HFFc6 (cell line): ENCODE results near the gene POTEF. TPM values are rescaled to one million over a fixed set of nuclear protein-coding genes. Genes with fewer than 3 reads are reported as not detected.
A peak's percentile ranks its signal among the peaks of the same experiment; 100 is the strongest.
"Not testable (repeated sequence)": the region's sequence is repeated elsewhere in the genome, so short reads cannot be mapped to it uniquely, and the experiment has no call there.

ENCODE experiments used
- DNase-seq: peaks from one replicate; pipeline ENCODE4 v3.0.0-alpha.2; 2018
- H3K27ac Mint-ChIP-seq: 2 replicates; pipeline ENCODE4 v1.8.0; 2020; ENCODE audit warnings: mild to moderate bottlenecking, mixed read lengths
- H3K27me3 Mint-ChIP-seq: 2 replicates; pipeline ENCODE4 v1.8.0; 2021; ENCODE audit warnings: mild to moderate bottlenecking, moderate library complexity, mixed read lengths; ENCODE audit not compliant: insufficient read depth
- H3K36me3 Mint-ChIP-seq: 2 replicates; pipeline ENCODE4 v1.8.0; 2021; ENCODE audit warnings: low read depth, mixed read lengths
- H3K4me1 Mint-ChIP-seq: 2 replicates; pipeline ENCODE4 v1.8.0; 2020; ENCODE audit warnings: low read depth, mixed read lengths
- H3K4me3 Mint-ChIP-seq: 2 replicates; pipeline ENCODE4 v1.8.0; 2020; ENCODE audit warnings: mild to moderate bottlenecking, moderate library complexity, mixed read lengths
- H3K9me3 Mint-ChIP-seq: 2 replicates; pipeline ENCODE4 v1.8.0; 2020; ENCODE audit warnings: mild to moderate bottlenecking, mixed read lengths
- CTCF ChIP-seq: fragments of 200-600 bp; sonication (generic); IDR thresholded peaks from 2 replicates; pipeline ENCODE4 v1.5.0; 2021; ENCODE audit warnings: antibody characterized with exemption, mild to moderate bottlenecking
- total RNA-seq, 6 experiments: library from RNA; stranded (reverse); fragmentation: NEBNext Ultra II Directional; extraction: Animal tissue kit (Norgen Biotek cat#: 25700); gene quantifications; 2 replicates in 1 of 6; 3 replicates in 5 of 6; pipeline ENCODE4 v1.2.3, GENCODE V29; 2021

The POTEF gene
- total RNA-seq, 6 experiments from 2014 or later = not detected

DNA sequence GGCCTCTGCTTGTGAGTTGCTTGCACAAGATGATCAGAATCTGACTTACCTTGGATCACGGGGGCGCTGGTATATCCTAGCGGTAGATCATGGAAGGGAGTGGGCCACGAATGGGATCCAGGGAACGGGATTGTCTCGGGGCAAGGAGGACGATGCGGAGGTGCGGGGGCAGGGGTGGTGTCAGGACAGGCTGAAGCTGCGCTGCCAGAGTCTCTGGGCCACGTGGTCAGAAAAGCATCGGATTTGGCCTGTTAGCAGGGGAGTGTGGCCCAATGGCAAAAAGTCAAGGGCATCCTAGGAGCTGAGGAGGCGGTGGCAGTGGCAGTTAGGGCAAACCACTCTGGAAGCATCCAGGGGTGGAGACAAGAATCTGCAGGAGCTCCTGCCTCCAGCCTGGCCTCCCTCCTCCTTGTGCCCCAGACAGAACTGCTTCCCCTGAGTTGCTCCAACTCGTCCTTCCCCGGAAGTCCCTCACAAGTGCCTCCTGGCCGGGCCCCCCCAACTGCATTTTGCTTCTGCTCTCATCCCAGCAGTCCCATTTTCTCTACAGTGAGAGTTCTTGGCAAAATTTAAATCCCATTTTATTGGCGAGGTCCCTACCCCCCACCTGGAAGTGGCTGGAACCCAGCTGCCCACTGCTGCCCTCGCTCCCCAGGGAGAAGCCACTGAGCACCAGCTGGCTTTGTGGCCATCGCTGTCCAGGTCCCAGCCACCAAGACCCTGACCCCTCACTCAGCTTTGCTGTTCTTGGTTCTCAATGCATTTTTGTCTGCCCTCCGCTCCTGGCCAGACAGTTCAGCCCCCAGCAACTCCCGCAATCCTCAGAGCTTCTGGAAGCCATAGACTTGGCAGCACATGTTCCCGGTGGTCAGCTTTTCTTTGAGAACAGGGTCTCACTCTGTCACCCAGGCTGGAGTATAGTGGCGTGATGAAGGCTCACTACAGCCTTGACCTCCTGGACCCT, 21.4 kb upstream of the POTEF start:
- no peak for DNase-seq
- TF ChIP-seq CTCF = no peak
- Mint-ChIP-seq H3K36me3 (no peaks in the 10 kb centered on the region), H3K27me3 (no peaks in the 10 kb centered on the region), H3K9me3 (no peaks in the 10 kb centered on the region), H3K27ac (no peak overlapping the region), H3K4me3 (no peak overlapping the region), H3K4me1 (no peaks in the 10 kb centered on the region)

- not testable (repeated sequence) for H3K9me3 Mint-ChIP-seq, H3K27ac Mint-ChIP-seq, H3K4me3 Mint-ChIP-seq, H3K4me1 Mint-ChIP-seq, DNase-seq, H3K36me3 Mint-ChIP-seq, H3K27me3 Mint-ChIP-seq
Measured at GRCh38 chr2:130148515-130148914, 19.5 kb upstream of the POTEF start.

GRCh38 chr2:130145006-130145414, 16.0 kb upstream of the POTEF start, which contains the start of gene CCDC74B:
TSS of gene CCDC74B (minus strand) at chr2:130145112. CDS start at chr2:130144996, 116 bp downstream.
- H3K9me3 Mint-ChIP-seq, H3K4me1 Mint-ChIP-seq, H3K36me3 Mint-ChIP-seq, H3K27me3 Mint-ChIP-seq: not testable (repeated sequence)
- peak within 1 kb of the TSS; percentile 86 for H3K27ac Mint-ChIP-seq
- peak; percentile 51 for DNase-seq
- H3K4me3 Mint-ChIP-seq = peak within 1 kb of the TSS; percentile 88

GRCh38 chr2:130143266-130144039, 14.4 kb upstream of the POTEF start:
- H3K9me3 Mint-ChIP-seq, DNase-seq, H3K27ac Mint-ChIP-seq: not testable (repeated sequence)

GRCh38 chr2:130142396-130143265, 13.6 kb upstream of the POTEF start:
- H3K27ac Mint-ChIP-seq, DNase-seq, H3K9me3 Mint-ChIP-seq, H3K4me1 Mint-ChIP-seq, H3K36me3 Mint-ChIP-seq, H3K4me3 Mint-ChIP-seq, H3K27me3 Mint-ChIP-seq: not testable (repeated sequence)

More at GRCh38 chr2:130143266-130144039, 14.4 kb upstream of the POTEF start:
- H3K27me3 Mint-ChIP-seq, H3K4me1 Mint-ChIP-seq, H3K36me3 Mint-ChIP-seq: not testable (repeated sequence)
- H3K4me3 Mint-ChIP-seq = peak overlapping the region; percentile 88

GRCh38 chr2:130141645-130142370, 12.8 kb upstream of the POTEF start:
- H3K4me1 Mint-ChIP-seq, DNase-seq, H3K36me3 Mint-ChIP-seq, H3K27me3 Mint-ChIP-seq, H3K27ac Mint-ChIP-seq, H3K9me3 Mint-ChIP-seq, H3K4me3 Mint-ChIP-seq: not testable (repeated sequence)

DNA sequence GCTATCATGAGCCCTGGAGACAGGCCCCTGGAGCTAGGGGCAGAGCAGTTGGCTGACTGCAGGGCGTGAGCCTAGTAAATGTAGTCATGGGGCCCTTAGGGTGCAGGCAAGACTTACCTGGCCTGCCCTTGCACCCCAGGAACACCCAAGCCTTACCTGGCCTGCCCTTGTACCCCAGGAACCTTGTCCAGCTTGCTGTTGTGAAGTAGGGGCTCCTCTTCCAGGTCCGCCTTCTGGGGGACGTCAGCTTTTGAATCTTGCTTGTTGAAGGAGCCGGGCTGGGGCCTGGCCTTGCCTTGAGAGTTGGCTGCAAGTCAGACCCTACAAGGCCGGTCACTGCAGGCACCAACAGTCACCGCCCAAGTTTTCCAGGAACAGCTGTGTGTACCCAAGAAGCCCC, 12.0 kb upstream of the POTEF start:
- not testable (repeated sequence) for H3K9me3 Mint-ChIP-seq, H3K4me3 Mint-ChIP-seq, H3K27me3 Mint-ChIP-seq, H3K36me3 Mint-ChIP-seq, H3K27ac Mint-ChIP-seq, DNase-seq, H3K4me1 Mint-ChIP-seq

DNA sequence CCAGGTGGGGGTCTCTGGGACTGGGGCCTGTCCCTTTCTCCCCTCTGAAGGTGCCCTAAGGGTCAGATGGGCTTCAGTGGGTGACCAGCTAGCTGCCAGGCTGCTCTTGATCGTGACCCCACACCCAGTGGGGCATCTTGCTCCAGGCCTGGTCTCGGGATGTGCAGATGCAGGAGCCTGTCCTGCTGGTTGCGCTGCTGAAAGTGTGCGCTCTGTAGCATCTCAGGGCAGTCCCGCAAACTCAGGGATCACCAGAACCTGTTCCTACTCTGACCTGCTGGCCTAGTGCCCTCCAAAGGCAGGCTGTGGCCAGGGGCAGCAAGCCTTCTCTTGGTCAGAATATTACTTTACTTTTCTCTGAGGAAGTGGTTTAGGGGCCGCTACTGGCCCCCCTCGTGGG, 11.5 kb upstream of the POTEF start:
- H3K9me3 Mint-ChIP-seq, H3K36me3 Mint-ChIP-seq, H3K4me3 Mint-ChIP-seq, H3K27me3 Mint-ChIP-seq, H3K27ac Mint-ChIP-seq, H3K4me1 Mint-ChIP-seq, DNase-seq: not testable (repeated sequence)

DNA sequence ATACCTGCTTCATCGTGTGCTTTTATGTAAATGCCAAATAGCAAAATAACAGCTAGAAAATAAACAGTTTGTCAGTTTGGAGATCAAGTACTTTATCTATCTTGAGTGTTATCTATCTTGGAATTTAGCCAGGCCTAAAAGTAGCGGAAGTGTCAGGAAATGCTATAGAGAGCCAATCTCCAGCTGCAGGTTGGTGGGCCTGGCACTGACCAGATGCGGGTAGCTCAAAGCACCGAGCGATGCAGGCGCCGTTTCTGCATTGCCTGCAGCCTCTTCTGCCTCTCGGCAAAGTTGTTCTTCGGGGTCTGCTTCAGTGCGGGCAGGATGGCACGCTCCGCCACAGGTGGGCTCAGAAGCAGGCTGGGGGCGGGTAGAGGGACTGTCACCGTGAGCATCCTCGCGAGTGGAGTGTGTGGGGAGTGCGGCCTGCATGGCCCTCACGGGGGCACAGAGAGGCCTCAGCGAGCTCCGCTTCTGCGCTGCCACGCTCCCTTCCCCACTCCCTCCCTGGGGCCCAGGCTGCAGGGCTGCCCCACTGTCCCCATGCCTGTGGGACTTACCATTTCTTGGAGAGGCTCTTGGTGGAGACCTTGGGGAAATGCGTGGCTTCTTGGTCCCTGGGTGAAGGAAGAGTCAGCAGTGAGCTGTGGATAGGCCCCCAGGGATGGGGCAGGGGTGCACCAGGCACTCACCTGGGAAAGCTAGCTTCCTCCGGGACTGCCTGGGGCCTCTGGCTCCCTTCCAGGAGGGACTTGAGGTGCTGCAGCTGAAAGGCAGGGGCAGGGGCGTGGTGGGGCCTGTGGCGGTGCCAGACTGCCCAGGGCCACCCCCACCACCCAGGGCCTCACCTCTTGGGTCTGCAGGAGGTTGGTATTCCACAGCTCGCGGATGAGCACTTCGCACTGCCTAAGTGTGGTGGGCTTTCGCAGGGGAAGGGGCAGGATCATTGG, 10.6 kb upstream of the POTEF start:
- H3K4me3 Mint-ChIP-seq, H3K27me3 Mint-ChIP-seq, H3K9me3 Mint-ChIP-seq, H3K36me3 Mint-ChIP-seq, DNase-seq, H3K4me1 Mint-ChIP-seq, H3K27ac Mint-ChIP-seq: not testable (repeated sequence)

GRCh38 chr2:130138841-130139251, 9.8 kb upstream of the POTEF start:
- not testable (repeated sequence) for H3K27me3 Mint-ChIP-seq, H3K4me3 Mint-ChIP-seq, H3K27ac Mint-ChIP-seq, H3K9me3 Mint-ChIP-seq, H3K4me1 Mint-ChIP-seq, DNase-seq, H3K36me3 Mint-ChIP-seq

DNA sequence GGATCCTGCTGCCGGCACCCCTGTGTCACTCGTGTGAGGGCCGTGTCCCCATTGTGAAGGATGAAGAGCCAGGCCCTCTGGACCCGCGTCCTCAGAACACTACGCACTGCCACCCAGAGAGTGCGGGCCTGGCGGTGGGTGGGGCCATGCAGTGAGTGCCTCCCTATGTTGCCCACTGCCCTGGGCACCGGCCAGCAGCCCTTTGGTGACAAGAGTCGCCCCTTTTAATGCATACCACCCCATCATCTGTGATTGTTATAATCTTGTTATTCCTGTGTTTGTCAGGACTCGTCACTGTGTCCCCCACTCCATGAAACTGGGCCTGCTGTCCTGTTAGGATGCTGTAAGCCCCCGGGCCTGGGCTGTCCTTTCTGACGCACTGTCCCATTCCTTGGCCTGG, 9.3 kb upstream of the POTEF start:
- H3K4me3 Mint-ChIP-seq, H3K27me3 Mint-ChIP-seq, H3K9me3 Mint-ChIP-seq, H3K27ac Mint-ChIP-seq, H3K4me1 Mint-ChIP-seq, DNase-seq, H3K36me3 Mint-ChIP-seq: not testable (repeated sequence)
